NK-92 treated with Interleukin-12 subunit alpha and Interleukin-12 subunit beta, amount 100 ng/mL, for 24 hours (cell line): ENCODE results near the gene EPM2AIP1.
"Not testable (repeated sequence)": the region's sequence is repeated elsewhere in the genome, so short reads cannot be mapped to it uniquely, and the experiment has no call there.

ENCODE experiments used
- DNase-seq: peaks from one replicate; lab custom pipeline; 2025; lab: John Stamatoyannopoulos, UW

Gene EPM2AIP1

DNA sequence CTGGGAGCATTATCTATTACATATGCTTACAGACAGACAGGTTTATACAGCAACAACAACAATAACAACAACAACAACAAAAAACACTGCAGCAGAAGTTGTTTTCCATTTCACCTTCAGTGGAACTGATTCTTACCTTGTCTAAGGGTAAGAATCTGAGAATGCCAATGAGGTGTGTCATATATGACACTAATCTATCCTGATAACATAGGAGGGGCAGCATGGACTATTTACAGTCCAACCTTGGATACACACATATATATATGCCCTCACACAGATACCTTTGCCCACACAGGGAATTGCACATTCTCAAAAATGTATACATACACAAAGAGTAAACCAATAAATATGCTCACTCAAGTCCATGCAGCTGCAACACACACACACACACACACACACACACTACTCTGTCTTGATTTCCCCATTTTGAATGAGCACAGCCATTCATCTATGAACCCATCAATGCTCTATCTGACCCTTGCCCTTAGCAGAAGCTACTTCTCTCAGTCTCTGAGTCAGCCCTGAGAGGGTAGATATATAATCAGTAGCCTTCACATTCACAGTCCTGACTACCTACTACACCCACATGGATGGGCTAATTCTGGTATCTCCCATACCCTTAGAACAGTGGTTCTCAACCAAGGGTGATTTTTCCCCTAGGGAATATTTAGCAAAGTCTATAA is 38.3 kb downstream of the EPM2AIP1 start:
- no peak for DNase-seq

DNA sequence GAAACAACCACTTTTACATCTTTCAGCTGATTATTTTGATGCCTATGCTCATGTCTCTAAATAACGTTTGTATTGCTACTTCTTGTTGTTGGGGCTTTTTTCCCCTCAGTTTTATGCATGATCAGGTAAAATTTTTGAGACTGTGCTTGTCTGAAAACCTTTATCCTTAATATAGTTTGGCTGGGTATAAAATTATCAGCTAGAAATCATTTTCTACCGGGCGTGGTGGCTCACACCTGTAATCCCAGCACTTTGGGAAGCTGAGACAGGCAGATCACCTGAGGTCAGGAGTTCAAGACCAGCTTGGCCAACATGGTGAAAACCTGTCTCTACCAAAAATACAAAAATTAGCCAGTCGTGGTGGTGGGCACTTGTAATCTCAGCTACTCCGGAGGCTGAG is 45.1 kb downstream of the EPM2AIP1 start:
- DNase-seq: not testable (repeated sequence)

DNA sequence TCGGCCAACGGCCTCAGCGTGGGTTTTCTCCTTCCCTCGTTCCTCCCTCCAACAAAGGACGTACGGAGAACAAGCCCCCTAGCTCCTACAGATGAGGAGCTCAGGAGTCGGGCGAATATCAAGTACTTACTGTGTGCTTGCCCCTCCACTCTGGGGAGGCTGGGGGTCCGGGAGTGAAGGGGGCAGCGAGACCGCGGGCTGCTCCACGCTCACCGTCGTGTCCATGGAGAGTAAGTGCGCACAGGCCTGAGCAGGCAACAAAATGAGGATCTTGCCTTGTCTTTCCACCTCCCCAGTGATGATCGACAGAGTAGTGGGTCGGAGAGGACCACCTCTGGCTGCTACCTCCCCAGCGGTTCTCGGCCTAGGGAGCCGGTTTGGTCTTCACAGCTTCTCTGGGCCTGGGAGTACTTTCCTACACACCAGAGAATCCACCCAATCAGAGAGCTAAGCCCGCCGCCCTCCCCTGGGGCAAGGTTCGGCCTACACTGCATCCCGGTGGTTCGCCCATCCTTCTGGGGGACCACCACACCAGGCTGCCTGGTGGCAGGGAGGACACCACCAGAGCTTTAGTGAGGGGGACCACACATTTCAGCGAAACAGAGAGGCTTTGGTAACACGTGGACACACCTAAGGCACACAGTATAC is 47.5 kb downstream of the EPM2AIP1 start:
- DNase-seq: no peak

DNA sequence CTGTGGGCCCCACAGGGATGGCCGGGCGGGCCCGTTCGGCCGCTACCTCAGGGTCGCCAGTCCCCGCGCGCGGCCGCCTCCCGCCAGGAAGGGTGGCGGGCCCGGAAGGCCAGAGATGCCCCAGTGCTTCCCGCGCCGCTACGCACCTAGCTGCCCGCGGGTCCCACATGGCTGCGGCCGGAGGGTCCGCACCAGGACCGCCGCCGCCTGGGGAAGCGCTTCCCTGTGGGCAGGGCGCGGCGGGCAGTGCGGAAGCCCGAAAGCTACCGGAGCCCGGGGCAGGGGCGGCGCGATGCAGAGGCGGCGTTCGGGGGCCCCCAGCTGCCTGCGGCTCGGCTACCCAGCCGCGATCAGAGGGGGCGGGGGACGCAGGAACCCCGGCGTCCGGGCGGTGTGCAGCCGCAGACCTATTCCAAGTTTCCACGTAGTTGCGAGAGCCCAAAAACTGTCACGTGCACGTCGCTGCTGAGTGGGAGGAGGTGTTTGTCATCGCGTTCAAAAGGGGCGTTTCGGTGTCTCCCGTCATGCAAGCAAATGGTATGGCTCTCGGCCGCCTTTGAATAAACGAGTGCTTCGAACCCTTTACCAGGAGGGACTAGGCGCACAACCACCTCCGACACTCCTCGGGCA is 48.2 kb downstream of the EPM2AIP1 start, which contains the start of gene TRANK1:
TSS of gene TRANK1 (minus strand) at position 414 of the 630 bp plus-strand sequence. CDS start at position 169, 245 bp downstream.
- DNase-seq: no peak

DNA sequence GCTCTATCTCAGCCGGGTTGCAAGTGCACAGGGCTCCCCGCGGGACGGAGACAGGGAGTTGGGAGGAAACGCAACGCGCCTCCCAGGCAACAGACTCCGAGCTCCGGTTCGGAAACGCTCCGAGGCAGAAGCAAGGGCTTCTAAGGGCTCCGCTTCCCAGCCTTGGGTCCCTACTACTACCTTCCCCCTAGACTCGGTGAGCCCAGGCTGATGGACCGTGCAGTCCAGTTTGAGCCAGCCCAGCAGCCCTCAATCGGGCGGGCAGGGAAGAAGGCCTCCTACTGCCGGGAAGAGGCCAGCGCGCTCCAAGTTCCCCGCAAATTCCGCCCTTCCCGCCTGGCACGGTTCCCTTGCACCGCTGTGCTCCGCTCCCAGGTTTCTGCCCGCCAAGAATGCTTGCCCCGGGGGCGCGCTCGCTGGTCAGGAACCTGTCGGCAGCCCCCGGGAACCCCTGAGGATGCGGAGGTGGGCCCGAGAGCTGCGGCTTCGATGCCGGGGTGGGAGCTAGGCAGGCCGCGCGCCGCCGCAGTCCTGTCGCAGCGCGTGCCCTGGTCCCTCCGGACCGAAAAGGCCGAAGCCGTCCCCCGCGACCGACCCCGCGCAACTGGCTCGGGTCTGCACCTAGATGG is 48.8 kb downstream of the EPM2AIP1 start:
- DNase-seq: no peak

DNA sequence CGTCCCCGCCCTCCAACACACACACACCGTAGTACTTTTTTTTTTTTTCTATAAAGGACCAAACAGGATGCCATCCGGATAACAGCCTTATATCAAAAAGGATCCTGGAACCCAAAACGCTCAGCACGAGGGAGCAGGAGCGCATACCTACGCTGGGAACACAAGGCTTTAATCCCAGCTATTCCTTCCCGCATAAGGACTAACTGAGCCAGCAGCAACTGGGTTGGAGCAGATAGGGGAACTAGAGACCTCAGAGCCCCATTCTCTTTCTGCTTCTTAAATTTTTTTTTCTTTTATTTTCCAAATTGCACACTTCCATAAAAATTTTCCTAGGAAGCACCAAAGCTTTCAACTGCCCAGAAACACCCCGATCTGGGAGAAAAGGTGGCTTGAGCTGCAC is 49.3 kb downstream of the EPM2AIP1 start:
- no peak for DNase-seq

DNA sequence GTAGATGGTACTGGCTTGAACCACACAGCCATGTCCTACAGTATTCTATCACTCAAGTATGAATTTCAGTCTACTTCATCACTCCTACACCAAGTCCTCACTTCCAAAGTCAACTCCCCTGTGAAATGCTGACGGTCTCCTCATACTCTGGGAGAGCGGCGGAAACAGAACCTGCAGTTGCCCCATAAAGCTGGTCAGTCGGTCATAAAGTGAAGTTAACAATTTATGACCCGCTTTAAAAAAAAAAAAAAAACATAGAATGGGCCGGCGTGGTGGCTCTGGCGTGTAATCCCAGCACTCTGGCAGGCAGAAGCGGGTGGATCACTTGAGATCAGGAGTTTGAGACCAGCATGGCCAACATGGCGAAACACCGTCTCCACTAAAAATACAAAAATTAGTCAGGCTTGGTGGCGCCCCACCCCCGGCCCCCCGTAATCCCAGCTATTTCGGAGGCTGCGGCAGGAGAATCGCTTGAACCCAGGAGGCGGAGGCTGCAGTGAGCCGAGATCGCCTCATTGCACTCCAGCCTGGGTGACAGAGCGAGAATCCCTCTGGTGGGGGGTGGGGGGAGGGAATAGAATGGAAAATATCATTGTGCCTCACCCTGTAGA is 50.2 kb downstream of the EPM2AIP1 start:
- no peak for DNase-seq

DNA sequence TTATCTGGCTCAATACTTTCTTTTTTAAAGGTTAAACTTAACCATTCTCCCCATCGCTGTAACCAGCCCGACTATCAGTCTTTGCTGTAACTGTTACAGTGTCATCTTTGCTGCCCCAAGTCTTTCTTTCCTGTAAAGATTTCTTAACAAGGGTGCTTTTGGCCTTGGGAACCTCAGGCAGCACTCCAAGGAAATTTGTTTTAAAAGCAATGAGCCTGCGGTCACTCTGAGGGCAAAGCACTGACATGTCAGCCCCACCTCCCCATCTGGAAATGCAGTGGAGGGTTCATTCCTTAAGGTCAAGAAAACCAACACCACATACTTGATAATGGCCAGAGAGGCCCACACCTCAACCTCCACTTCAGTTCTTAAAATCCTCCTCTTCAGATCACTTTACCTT is 51.3 kb downstream of the EPM2AIP1 start:
- no peak for DNase-seq

DNA sequence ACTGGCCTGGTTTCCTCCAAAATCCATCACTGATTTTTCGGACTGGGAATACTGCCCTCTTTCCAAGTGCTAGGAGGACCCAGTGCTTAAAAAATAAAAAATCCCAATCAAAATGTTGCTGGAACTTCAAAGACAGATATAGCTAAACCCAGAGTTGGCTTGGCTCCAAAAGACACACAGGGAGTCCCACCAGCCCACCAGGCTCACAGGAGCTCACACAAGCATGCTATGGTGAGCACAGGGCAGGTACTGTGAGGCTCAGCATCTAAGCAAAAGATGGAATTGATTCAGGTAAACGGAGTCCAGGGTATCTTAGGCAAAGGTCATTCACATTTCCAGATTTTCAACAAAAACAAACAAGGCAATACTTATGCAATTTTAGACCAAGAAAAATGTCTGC is 51.8 kb downstream of the EPM2AIP1 start:
- DNase-seq: no peak

DNA sequence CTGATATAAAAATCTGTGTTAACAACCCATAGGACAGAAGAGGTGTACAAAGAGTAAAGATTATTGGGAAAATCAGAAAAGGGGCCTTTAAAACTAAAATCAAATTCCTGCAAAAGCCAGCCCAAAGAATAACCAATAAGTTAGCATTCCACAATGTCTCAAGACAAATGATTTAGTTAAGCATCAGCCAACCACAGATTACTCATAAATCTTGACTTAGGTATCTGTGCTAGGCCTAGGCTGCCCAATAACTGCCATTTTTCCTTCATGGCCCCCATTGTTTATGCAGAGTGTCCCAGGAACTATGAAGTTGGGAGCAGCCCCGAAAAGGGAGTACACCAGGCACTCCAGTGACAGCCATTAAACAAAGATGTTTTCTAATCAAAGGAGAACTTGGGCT is 55.4 kb downstream of the EPM2AIP1 start:
- no peak for DNase-seq
